Measurements from ENCODE around the gene AMER3.

The AMER3 gene

DNA sequence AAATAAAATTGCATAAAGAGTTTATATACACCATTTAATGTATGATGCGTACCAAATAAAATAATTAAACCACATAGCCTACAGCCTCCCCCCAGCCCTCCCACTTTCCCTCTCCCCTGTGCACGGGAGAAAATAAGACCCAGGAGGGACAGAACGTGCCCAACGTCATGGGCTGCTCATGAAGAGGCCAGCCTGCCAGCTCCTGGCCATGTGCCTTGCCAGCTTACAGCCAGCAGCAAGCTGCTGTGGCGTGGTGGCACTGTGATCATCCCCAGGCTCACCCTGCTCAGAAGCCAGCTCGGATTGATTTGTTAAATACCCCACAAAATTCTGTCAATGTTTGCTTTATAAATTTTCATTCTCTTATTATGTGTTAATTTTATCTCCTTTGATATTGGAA is 18.9 kb upstream of the AMER3 start:
- H3K4me3 ChIP-seq (ENCODE audit: low read length) = no peak overlapping the region
- TF ChIP-seq ZNF274 (IDR thresholded peaks at IDR 0.05; ENCODE audit: low read depth, low read length) = no peak

DNA sequence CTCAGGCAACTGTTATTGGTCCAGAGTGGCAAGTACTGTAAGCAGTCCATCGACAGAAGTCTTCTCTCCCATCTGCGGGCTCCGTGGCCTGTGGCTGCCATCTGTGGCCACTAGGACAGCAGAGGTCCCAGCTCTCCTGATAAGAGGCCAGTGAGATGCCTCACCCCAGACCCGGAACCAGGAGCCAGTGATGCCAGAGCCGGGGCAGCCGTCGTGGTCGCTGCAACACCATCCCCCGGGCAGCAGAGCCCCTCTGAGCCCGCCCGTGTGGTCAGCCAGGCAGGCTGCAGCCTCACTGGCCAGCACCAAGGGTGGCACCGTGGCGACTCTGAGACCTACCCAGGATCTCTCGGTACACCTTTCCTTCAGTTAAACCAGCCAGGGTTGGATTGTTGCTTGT is 17.7 kb upstream of the AMER3 start:
- no peak for TF ChIP-seq ZNF274 (IDR thresholded peaks at IDR 0.05; ENCODE audit: low read depth, low read length)

DNA sequence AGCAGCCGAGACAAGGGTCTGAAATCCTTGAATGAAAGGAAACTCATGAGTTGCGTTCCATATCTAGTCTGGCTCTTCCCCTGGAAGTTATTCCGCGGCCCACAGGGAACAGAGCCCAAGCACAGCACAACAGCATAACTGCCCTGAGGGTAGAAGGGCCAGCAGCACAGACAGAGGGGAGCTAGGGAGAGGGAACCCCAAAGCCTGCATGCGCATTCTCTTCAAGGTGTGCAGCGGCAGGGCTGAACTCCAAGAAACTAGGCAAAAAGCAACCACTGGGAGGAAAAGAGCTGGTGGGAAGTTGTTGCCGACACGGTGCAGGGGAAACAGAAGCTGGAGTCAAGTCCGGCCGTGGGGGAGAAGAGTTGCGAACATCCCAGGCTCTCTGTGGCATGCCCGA is 14.7 kb upstream of the AMER3 start:
- TF ChIP-seq ZNF274 (IDR thresholded peaks at IDR 0.05; ENCODE audit: low read depth, low read length) = no peak
- no peak overlapping the region for H3K4me3 ChIP-seq (ENCODE audit: low read length)

More for the DNA sequence above, 17.7 kb upstream of the AMER3 start:
- H3K4me3 ChIP-seq (ENCODE audit: low read length) = no peak overlapping the region

DNA sequence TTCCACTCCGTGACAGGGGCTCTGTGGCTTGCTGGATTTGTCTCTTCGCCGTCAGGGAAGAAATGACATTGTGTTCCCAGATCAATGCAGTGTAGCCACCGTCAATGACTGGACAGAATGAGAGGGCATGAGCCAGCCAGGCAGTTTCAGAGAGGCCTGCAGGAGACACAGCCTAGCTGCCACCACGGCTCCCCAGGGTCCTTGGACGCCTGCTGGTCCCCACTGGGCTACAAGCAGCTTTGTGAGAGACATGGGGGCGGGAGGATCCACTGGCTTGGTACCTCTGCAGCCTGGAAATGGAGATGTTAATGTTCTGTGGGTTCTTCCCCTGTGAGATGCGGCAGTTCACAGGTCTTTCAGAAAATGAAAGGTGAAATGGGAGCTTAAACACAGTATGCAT is 12.1 kb upstream of the AMER3 start:
- no peak for TF ChIP-seq ZNF274 (IDR thresholded peaks at IDR 0.05; ENCODE audit: low read depth, low read length)
- H3K4me3 ChIP-seq (ENCODE audit: low read length) = no peak overlapping the region

DNA sequence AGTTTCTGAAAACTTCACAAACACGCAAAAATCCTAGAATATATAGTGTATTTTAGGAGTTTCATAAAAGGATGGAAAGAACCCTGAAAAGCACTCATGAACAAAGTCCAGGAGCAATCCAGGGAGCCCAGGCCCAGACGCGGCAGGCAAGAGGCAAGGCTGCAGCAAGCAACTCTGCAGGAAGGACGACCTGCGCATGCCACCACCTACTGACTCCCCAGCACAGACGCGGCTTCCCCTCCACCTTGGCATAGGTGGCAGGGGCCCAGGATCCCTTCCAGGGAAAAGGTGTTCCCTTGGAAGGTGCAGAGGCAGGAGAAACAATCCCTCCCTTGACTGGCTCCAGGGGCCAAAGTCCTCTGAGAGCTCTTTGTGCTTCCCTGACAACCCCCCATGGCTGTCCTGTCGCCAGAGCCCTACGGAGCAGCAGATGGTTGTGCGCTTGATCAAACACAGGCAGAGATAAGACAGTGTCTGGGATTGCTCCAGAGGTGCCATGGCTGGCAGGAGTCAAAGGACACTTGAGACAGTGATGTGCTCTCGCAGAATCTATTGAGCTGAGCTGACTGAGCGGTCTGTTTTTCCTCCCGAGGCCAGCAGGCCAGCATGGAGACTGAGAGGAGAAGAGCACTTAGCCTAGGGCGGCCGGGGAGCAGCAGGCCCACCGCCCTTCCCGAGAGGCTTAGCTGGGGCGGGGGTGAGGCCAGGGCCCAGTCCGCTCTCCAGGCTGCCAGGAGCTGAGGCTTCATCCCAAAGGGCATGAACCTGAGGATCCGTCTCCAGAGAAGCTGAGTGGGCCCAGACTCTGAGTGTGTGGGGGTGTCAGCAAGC is 10.8 kb upstream of the AMER3 start:
- H3K4me3 ChIP-seq (ENCODE audit: low read length) = no peak overlapping the region
- TF ChIP-seq ZNF274 (IDR thresholded peaks at IDR 0.05; ENCODE audit: low read depth, low read length) = no peak

DNA sequence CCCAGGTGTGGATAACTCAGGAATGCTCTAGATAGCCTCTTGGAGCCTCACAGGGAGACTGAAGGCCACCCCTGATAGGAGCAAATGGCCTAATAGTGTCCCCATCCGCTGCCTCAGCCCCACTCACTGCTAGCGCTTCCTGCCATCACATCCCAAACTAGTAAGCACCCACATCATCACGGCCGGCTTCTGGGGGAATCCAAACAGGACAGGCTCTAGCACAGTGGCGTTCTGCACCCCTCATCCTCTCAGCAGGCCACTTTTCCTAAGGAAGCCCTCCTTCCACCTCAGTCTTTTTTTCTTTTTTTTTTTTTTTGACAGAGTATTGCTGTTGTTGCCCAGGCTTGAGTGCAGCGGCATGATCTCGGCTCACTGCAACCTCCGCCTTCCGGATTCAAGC is 6.3 kb upstream of the AMER3 start:
- TF ChIP-seq ZNF274 (IDR thresholded peaks at IDR 0.05; ENCODE audit: low read depth, low read length) = no peak
- no peak overlapping the region for H3K4me3 ChIP-seq (ENCODE audit: low read length)

DNA sequence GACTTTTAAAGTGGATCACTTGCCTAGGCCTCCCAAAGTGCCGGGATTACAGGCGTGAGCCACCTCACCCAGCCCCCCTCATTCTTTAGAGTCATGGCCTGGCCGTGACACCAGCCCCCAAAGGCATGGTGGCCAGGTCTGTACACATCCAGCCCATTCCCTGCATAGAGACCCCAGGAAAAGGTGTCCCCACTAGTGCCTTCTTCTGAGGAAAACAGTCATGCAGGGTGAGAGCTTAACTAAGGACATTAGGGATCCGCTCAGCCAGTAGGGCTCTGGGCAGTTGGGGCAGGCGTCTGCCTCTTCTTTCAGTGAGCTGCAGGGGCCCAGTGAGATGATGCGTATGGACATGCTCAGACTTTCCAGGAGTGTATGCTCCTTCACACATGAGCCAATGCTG is 5.7 kb upstream of the AMER3 start:
- no peak for TF ChIP-seq ZNF274 (IDR thresholded peaks at IDR 0.05; ENCODE audit: low read depth, low read length)
- no peak overlapping the region for H3K4me3 ChIP-seq (ENCODE audit: low read length)

DNA sequence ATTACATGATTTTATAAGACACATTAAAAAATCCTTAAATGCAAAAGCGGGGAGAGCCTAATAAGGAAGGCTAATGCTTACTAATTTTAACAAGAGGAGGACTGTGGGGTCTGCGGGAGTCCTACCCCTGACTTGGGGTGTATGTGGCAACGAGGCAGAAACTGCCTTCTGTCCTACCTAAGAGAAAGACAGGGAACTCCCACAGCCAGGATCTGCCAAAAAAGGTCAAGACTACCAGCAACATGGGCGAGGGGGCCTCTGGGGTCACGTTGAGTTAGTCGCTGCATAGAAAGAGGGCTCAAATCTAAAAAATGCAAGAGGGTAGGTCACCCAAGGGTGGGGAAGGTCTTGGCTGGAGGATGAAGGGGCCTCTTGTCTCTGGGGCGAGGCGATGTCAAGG is 529 bp upstream of the AMER3 start:
- no peak for TF ChIP-seq ZNF274 (IDR thresholded peaks at IDR 0.05; ENCODE audit: low read depth, low read length)
- H3K4me3 ChIP-seq (ENCODE audit: low read length) = no peak overlapping the region

DNA sequence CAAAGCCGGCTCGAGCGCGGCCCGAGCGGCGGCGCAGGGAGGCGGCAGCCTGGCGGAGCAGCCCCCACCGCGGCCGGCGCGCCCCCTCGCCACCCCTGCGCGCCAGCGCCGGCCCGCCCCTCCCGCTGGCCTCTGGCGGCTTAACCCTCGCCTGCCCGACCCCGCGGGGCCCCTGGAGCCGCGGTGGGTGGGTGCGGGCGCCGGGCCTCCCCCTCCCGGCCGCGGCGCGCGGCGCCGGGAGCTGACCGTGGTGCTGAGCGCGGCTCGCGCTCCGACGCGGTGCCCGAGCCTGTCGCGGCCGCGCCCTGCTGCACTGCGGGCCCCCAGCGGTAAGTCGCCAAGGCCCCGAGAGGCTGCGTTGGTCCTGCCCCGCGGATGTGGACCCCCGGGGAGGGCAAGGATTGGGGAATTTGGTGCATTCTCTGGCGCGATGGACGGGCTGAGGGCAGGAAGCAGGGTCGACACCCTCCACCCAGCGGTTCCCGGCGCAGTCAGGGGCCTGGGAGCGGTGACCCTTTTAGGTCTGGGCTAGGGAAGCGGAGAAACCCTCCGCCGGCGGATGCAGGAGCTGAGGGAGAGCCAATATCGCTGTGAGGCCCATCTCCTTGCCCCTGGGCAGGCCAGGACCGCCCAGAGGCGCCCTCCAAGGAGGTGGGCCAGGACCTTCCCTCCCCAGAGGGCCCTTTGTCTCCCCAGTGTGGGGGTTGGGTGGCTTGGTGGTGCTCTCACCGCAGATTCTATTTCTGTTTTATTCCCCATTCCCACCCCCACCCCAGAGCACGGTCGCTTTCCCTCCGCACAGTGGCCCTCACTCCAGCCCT is 923 bp downstream of the AMER3 start:
- TF ChIP-seq ZNF274 (IDR thresholded peaks at IDR 0.05; ENCODE audit: low read depth, low read length) = no peak
- H3K4me3 ChIP-seq (ENCODE audit: low read length) = no peak overlapping the region

DNA sequence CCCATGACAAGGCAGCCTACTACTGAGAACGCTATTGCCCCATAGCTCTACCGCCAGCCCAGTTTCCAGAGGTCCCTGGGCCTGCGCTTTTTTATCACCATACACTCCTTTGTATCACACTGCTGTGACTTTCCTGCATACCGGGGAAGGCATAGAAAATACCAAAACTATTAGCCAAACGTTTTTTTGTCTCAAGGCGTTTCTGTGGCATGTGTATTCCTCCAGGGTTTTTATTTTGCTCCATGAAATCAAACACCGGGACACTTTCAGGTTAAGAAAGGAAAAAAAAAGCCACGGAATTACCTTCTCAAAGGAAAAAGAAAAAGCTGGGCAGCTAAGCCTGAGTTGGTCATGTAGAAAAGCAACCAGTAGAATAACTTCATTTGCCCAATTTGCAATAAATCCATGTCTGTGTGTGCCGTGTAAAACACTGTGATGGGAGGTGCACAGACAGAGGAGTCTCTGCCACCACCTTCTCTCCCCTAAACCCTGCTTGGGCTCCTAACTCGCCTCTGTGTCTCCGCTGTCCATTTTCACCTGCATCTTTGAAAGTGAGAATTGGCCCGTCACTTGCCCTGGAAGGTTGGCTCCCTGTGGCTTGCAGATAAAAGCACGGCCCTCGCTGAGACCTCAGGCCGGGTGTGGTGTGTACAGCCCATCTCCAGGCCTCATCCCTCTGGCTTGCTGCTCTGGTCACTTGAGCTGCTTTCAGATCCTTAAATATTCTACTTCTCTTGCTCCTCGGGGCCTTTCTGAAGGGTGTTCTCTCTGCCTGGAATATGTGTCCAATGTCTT is 1.7 kb downstream of the AMER3 start:
- H3K4me3 ChIP-seq (ENCODE audit: low read length) = no peak overlapping the region
- no peak for TF ChIP-seq ZNF274 (IDR thresholded peaks at IDR 0.05; ENCODE audit: low read depth, low read length)

DNA sequence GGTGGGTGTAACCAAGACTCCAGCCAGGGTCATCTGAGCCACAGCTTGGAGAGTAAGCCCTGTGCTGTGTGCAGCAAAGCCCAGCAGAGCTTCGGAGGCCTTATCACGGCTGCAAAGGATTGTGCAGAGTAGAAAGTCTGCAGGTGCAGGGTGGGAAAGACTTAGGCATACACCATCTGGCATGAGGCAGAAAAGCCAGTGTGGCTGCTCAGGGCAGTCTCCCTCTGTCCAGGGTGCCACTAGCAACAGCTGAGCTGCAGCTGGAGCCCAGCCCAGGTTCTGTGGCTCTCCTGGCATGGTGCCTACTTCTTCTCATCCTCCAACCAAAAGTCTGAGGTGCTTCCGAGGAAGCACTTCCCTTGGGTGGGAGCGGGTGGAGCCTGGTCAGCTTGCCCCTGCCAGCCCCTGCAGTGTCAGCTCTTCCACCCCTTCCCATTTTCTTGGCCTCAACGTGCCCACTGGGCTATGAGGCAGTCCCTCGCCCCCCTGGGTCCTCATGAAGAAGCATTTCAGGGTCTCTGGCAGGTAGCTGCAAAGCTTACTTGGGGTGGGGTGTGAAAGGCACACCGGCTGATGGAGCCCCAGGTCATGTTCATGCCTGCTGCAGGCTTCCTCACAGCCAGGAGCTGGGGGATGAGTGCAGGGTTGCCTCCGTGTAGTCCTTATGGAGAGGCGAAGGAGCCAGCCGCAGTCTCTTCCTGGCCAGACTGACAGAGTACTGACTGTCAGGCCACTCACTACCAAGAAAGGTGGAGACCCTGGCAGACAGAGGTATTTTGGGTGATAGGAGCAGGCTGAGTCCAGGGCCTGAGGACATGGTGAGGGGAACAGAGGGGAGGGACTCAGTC is 4.8 kb downstream of the AMER3 start:
- no peak overlapping the region for H3K4me3 ChIP-seq (ENCODE audit: low read length)
- no peak for TF ChIP-seq ZNF274 (IDR thresholded peaks at IDR 0.05; ENCODE audit: low read depth, low read length)

DNA sequence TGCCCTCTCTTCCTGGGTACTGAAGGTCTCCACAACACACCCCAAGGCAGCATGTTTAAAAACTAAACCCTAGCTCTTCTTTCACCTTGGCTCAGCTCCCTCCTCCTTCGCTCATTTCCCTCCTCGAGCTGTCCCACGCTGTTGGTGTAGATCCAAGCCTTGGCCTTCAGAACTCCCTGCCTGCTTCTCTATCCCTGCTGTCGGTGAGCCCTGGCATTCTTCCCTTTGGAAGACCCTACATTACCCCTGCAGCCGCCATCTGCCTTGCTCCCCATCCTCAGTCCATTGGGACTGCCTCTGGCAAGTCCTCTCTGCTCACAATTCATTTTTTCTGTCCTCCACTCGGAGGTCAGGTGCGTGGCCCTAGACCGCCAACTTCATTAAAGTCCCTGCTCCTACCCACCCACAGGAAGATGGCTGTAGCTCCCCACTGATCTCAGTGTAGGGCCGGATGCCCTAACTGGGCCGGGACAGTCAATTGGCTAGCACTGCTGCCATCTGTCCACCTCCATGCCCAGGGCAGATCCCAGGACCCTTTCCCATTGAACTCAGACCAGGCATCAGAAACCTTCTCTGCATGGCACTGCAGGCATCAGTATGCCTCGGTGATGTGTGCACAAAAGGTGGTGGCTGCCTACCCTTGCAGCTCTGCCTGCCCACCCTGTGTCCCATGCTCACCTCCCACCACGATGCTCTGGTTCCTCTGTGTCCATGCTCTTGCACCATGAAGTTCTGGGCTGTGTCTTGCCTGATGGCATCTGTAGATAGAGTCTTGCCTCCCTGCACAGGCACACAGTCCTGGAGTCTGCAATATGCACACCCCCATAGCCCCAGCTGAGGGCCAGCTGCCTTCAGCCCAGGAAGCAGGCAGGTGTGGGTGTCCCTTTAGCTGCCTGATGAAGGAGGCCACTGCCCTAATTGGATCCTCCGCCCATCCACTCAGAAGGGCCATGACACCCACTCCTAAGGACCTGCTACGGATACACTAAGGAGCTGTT is 5.7 kb downstream of the AMER3 start:
- no peak for TF ChIP-seq ZNF274 (IDR thresholded peaks at IDR 0.05; ENCODE audit: low read depth, low read length)
- no peak overlapping the region for H3K4me3 ChIP-seq (ENCODE audit: low read length)
